Skeletal muscle satellite cell (primary cell): ENCODE measurements around the gene SETD3.
A peak's percentile ranks its signal among the peaks of the same experiment; 100 is the strongest.

Source experiments
- H3K27me3 ChIP-seq: 2 replicates; pipeline ENCODE4 v1.7.0; 2013; ENCODE audit warnings: low read length; ENCODE audit not compliant: control insufficient read depth, insufficient read depth
- H3K36me3 ChIP-seq: 2 replicates; pipeline ENCODE4 v1.7.0; 2013; ENCODE audit warnings: mild to moderate bottlenecking, control low read depth, low read length; ENCODE audit not compliant: insufficient read depth
- H3K4me1 ChIP-seq: 2 replicates; pipeline ENCODE4 v1.7.0; 2013; ENCODE audit warnings: low read length; ENCODE audit not compliant: control insufficient read depth, insufficient read depth
- H3K4me2 ChIP-seq: 2 replicates; pipeline ENCODE4 v1.7.0; 2013; ENCODE audit warnings: mild to moderate bottlenecking, low read length
- H3K4me3 ChIP-seq: 2 replicates; pipeline ENCODE4 v1.7.0; 2013; ENCODE audit warnings: low read length
- H3K9ac ChIP-seq: 2 replicates; pipeline ENCODE4 v1.7.0; 2013; ENCODE audit warnings: mild to moderate bottlenecking, low read depth, low read length, moderate library complexity
- H3K9me3 ChIP-seq: replicated peaks from 2 replicates; pipeline ENCODE4 v1.7.0; 2013; ENCODE audit warnings: mild to moderate bottlenecking, control low read depth, low read length

SETD3 gene

GRCh38 chr14:99412117-99413061 lies 68.3 kb downstream of the SETD3 start:
- peaks cover 5% of the 10 kb centered on the region for H3K4me1 ChIP-seq
- no peaks in the 10 kb centered on the region for H3K36me3 ChIP-seq
- H3K9ac ChIP-seq, result no peak overlapping the region
- H3K4me3 ChIP-seq, result no peak overlapping the region
- H3K4me2 ChIP-seq, result no peak overlapping the region
- H3K9me3 ChIP-seq, result no peaks in the 10 kb centered on the region
- no peaks in the 10 kb centered on the region for H3K27me3 ChIP-seq

- no peak overlapping the region for H3K9ac ChIP-seq
- no peaks in the 10 kb centered on the region for H3K9me3 ChIP-seq
- H3K4me3 ChIP-seq, result no peak overlapping the region
- H3K4me1 ChIP-seq, result no peaks in the 10 kb centered on the region
- no peaks in the 10 kb centered on the region for H3K27me3 ChIP-seq
- peaks cover 1% of the 10 kb centered on the region for H3K36me3 ChIP-seq
- H3K4me2 ChIP-seq, result no peak overlapping the region
Observed at GRCh38 chr14:99410019-99410418, 70.6 kb downstream of the SETD3 start.

DNA sequence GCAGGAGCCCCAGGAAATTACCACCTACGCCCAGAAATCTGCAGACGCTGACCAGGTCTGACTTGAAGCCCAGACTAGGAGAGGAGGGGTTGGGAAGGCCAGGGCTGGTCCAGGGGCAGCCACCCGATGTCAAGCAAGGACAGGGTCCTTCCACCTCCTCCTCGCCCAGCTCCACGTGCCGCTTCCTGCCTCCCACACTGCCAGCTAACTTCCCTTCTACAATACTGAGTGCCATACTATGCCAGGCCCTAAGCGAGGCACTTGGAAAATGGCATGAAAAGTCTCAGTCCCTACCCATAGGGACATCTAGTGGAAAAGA lies 71.7 kb downstream of the SETD3 start:
- peaks cover 8% of the 10 kb centered on the region for H3K36me3 ChIP-seq
- H3K4me1 ChIP-seq, result no peaks in the 10 kb centered on the region
- H3K27me3 ChIP-seq, result no peaks in the 10 kb centered on the region
- no peak overlapping the region for H3K4me3 ChIP-seq
- no peak overlapping the region for H3K4me2 ChIP-seq
- no peak overlapping the region for H3K9ac ChIP-seq
- no peaks in the 10 kb centered on the region for H3K9me3 ChIP-seq

- H3K36me3 ChIP-seq, result peaks cover 11% of the 10 kb centered on the region
Observed at GRCh38 chr14:99408286-99408970, 72.2 kb downstream of the SETD3 start.

GRCh38 chr14:99407416-99407815 lies 73.2 kb downstream of the SETD3 start:
- Histone ChIP-seq H3K36me3 (peaks cover 11% of the 10 kb centered on the region), H3K4me3 (no peak overlapping the region), H3K9me3 (no peaks in the 10 kb centered on the region), H3K9ac (no peak overlapping the region), H3K27me3 (no peaks in the 10 kb centered on the region), H3K4me2 (no peak overlapping the region), H3K4me1 (no peaks in the 10 kb centered on the region)

More at GRCh38 chr14:99408286-99408970, 72.2 kb downstream of the SETD3 start:
- Histone ChIP-seq H3K4me2 (no peak overlapping the region), H3K4me1 (no peaks in the 10 kb centered on the region), H3K9me3 (no peaks in the 10 kb centered on the region), H3K4me3 (no peak overlapping the region), H3K9ac (no peak overlapping the region), H3K27me3 (no peaks in the 10 kb centered on the region)

GRCh38 chr14:99402950-99403349 lies 77.7 kb downstream of the SETD3 start:
- H3K4me2 ChIP-seq, result no peak overlapping the region
- H3K36me3 ChIP-seq, result peaks cover 27% of the 10 kb centered on the region
- H3K27me3 ChIP-seq, result no peaks in the 10 kb centered on the region
- H3K9me3 ChIP-seq, result no peaks in the 10 kb centered on the region
- H3K9ac ChIP-seq, result no peak overlapping the region
- no peaks in the 10 kb centered on the region for H3K4me1 ChIP-seq
- H3K4me3 ChIP-seq, result no peak overlapping the region

GRCh38 chr14:99402285-99402648 lies 78.4 kb downstream of the SETD3 start:
- Histone ChIP-seq H3K9ac (no peak overlapping the region), H3K4me3 (no peak overlapping the region), H3K27me3 (no peaks in the 10 kb centered on the region), H3K9me3 (no peaks in the 10 kb centered on the region), H3K36me3 (peaks cover 29% of the 10 kb centered on the region), H3K4me2 (no peak overlapping the region), H3K4me1 (no peaks in the 10 kb centered on the region)

DNA sequence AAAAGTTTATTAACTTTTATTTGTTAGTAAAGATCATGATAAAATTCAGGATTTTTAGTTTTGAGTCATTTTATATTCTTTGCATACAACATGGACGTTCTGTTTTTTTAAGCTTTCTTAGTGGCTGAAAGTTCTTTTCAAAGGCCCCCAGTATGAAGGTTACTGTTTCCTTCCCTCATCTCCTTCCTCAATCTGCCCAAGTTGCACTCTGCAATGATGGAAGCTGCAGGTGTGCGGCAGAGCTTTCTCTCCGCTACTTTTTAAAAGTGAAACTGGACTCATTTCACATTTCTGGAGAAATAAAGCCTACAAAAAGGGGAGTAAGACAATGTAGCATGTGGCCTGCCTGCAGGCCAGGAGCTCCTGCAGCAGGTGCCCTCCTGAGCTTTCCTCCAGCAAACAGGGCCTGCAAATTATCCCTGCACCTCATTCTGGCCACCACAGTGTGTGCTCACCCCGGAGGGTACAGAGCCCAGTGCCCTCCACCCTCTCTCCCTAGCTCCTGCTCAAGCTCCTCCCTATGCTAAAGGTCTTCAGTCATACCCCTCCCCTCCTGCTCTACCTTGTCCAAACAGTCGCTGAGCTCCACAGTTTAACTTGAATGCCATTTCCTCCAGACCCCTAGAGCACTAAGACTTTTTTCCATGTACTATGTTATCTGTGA lies 78.9 kb downstream of the SETD3 start:
- H3K27me3 ChIP-seq, result no peaks in the 10 kb centered on the region
- H3K9ac ChIP-seq, result no peak overlapping the region
- H3K4me3 ChIP-seq, result no peak overlapping the region
- peaks cover 3% of the 10 kb centered on the region for H3K4me1 ChIP-seq
- H3K9me3 ChIP-seq, result no peaks in the 10 kb centered on the region
- no peak overlapping the region for H3K4me2 ChIP-seq
- H3K36me3 ChIP-seq, result peaks cover 30% of the 10 kb centered on the region

DNA sequence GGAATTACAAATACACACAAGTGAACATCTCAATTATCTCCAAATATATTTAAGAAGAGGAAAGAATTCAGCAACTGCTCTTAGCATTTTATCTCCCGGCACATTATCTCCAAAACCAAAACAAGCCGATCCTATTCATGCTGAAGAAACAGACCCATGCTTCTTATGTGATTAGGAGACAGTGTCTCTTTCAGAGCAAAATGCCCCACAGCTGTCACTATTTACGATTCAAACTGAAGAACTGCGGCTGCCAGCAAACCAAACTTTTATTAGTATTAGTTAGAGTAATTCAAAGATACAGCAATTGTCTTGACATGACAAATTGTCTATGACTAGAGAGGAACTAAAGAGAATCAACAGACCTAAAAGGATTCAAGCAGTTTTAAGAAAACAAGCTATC lies 79.4 kb downstream of the SETD3 start:
- Histone ChIP-seq H3K4me3 (no peak overlapping the region), H3K9ac (no peak overlapping the region), H3K4me1 (peaks cover 8% of the 10 kb centered on the region), H3K4me2 (no peak overlapping the region), H3K9me3 (no peaks in the 10 kb centered on the region), H3K36me3 (peaks cover 30% of the 10 kb centered on the region), H3K27me3 (no peaks in the 10 kb centered on the region)

DNA sequence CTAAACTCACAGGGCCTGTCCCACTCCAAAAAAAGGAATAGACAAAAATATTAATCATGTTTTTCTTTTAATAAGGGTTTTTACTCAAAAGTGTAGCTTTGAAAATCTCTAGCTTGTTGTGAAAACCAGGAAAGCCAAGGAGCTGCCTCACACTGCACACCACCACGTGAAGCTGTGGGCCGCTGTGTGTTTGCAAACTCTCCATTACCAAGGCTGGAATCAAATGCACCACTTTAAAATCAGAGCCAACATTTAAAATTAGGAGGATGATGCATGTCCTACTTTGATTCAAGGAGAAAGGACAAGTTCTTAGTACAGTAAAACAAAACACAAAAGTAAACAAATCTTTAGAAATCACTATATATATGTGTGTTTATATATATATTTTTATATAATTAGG lies 83.0 kb downstream of the SETD3 start:
- Histone ChIP-seq H3K4me2 (no peak overlapping the region), H3K9me3 (no peaks in the 10 kb centered on the region), H3K36me3 (peaks cover 23% of the 10 kb centered on the region), H3K27me3 (no peaks in the 10 kb centered on the region), H3K9ac (no peak overlapping the region), H3K4me1 (peaks cover 13% of the 10 kb centered on the region), H3K4me3 (no peak overlapping the region)

GRCh38 chr14:99395909-99396530 lies 84.6 kb downstream of the SETD3 start:
- Histone ChIP-seq H3K4me3 (no peak overlapping the region), H3K4me1 (peaks cover 13% of the 10 kb centered on the region), H3K36me3 (peaks cover 23% of the 10 kb centered on the region), H3K9me3 (no peaks in the 10 kb centered on the region), H3K4me2 (peak overlapping the region; percentile 51), H3K27me3 (no peaks in the 10 kb centered on the region), H3K9ac (no peak overlapping the region)
